GM12875 (cell line): Measurements from ENCODE around the gene THPO.

Experiments used
- H3K4me3 ChIP-seq: one replicate; pipeline ENCODE4 v1.5.1; 2011; ENCODE audit warnings: low read depth, low read length, control low read depth
- TF ChIP-seq, protein P1 (sequence below): IDR thresholded peaks from 2 replicates; pipeline ENCODE4 v1.5.1; 2011; ENCODE audit warnings: low read depth, mild to moderate bottlenecking, control low read depth, inconsistent platforms, low read length, moderate library complexity, borderline replicate concordance; ENCODE audit not compliant: insufficient read depth

The THPO gene

DNA sequence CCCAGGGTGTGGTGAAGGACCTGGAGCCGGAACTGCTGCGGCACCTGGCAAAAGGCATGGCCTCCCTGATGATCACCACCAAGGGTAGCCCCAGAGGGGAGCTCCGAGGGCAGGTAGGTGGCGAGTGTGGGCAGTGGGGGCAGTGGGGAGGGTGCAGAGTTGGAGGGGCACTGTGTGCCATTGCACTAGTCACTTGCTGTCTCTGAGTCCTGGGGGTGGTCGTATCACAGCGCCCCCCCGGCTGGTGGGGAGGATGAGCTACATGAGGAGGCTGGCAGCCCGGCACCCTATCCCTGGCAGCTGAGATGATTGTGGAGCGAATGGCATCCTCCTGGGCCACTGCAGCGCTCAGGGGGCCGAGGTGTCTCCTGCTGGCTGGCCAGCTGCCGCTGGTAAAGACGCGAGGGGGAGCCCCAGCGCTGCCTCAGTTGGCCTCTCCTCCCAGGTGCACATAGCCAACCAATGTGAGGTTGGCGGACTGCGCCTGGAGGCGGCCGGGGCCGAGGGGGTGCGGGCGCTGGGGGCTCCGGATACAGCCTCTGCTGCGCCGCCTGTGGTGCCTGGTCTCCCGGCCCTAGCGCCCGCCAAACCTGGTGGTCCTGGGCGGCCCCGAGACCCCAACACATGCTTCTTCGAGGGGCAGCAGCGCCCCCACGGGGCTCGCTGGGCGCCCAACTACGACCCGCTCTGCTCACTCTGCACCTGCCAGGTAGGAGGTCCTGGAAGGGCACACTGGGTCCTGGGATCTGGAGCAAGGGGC lies 8.2 kb upstream of the THPO start:
- no peak overlapping the region for H3K4me3 ChIP-seq
- TF ChIP-seq, protein P1, sequence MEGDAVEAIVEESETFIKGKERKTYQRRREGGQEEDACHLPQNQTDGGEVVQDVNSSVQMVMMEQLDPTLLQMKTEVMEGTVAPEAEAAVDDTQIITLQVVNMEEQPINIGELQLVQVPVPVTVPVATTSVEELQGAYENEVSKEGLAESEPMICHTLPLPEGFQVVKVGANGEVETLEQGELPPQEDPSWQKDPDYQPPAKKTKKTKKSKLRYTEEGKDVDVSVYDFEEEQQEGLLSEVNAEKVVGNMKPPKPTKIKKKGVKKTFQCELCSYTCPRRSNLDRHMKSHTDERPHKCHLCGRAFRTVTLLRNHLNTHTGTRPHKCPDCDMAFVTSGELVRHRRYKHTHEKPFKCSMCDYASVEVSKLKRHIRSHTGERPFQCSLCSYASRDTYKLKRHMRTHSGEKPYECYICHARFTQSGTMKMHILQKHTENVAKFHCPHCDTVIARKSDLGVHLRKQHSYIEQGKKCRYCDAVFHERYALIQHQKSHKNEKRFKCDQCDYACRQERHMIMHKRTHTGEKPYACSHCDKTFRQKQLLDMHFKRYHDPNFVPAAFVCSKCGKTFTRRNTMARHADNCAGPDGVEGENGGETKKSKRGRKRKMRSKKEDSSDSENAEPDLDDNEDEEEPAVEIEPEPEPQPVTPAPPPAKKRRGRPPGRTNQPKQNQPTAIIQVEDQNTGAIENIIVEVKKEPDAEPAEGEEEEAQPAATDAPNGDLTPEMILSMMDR = no peak

DNA sequence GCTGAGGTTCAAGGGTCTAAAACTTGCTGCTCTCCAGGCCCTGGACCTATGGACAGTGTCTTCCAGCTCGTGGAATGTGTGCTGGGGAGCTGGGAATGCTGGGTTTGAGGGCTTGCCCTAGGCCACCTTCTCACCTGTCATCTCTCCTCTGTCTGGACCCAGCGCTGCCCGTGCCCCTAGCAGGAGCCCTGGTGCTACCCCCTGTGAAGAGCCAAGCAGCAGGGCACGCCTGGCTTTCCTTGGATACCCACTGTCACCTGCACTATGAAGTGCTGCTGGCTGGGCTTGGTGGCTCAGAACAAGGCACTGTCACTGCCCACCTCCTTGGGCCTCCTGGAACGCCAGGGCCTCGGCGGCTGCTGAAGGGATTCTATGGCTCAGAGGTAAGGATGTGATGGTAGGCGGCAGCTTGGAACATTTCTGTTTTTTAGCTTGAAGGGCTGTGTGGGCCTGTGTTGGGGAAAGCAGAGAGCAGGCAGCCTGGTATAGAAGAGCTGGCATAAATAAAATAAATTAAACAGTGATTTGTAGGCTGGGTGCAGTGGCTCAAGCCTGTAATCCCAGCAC lies 6.9 kb upstream of the THPO start:
- H3K4me3 ChIP-seq = no peak overlapping the region
- TF ChIP-seq, protein P1 = no peak

GRCh38 chr3:184384342-184384741 lies 6.3 kb upstream of the THPO start:
- TF ChIP-seq, protein P1 = no peak
- H3K4me3 ChIP-seq = no peak overlapping the region

GRCh38 chr3:184383033-184383740 lies 5.2 kb upstream of the THPO start:
- no peak overlapping the region for H3K4me3 ChIP-seq
- TF ChIP-seq, protein P1 = no peak

DNA sequence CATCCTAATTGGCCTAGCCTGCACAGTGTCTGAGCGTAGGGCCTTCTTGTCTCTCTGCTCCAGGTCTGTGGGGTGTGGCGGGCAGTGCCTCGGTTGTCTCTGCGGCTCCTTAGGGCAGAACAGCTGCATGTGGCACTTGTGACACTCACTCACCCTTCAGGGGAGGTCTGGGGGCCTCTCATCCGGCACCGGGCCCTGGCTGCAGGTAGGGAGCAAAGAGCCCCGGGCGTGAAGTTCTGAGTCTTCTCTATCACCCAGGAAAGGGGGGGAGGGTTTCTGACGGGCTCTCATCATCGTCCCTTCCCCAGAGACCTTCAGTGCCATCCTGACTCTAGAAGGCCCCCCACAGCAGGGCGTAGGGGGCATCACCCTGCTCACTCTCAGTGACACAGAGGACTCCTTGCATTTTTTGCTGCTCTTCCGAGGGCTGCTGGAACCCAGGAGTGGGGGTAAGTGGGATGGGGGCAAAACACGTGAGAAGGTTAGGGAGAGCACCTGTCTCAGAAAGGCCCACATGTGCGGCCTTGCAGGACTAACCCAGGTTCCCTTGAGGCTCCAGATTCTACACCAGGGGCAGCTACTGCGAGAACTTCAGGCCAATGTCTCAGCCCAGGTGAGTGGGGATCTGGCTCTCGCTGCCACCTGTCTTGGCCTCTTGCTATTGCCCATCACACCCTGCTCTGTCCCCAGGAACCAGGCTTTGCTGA lies 4.5 kb upstream of the THPO start:
- no peak overlapping the region for H3K4me3 ChIP-seq
- TF ChIP-seq, protein P1 = no peak

GRCh38 chr3:184381261-184382224 lies 3.5 kb upstream of the THPO start:
- no peak overlapping the region for H3K4me3 ChIP-seq
- TF ChIP-seq, protein P1 = no peak
